HG03457 (cell line): ENCODE data around the gene MRPL23.
"Not testable (repeated sequence)": the region's sequence is repeated elsewhere in the genome, so short reads cannot be mapped to it uniquely, and the experiment has no call there.

ENCODE experiments used
- ATAC-seq: cut with Tn5 transposase; IDR thresholded peaks from one replicate; pipeline ENCODE4 v1.9.1; 2021; ENCODE audit warnings: moderate number of reproducible peaks; ENCODE audit not compliant: unreplicated experiment

Gene MRPL23

DNA sequence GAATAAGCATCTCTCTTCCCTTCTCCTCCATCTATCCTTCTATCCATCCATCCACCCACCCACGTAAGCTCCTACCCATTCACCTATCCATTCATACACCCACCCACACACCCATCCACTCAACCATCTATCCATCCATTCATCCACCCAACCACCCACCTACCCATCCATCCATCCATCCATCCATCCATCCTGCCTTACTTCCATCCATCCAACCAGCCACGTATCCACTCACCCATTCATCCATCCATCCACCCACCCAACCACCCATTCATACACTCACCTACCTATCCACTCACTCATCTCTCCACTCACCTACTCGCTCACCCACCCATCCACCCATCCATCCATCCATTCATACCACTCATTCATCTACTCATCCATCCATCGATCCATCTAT is 14.5 kb upstream of the MRPL23 start:
- ATAC-seq = no peak

DNA sequence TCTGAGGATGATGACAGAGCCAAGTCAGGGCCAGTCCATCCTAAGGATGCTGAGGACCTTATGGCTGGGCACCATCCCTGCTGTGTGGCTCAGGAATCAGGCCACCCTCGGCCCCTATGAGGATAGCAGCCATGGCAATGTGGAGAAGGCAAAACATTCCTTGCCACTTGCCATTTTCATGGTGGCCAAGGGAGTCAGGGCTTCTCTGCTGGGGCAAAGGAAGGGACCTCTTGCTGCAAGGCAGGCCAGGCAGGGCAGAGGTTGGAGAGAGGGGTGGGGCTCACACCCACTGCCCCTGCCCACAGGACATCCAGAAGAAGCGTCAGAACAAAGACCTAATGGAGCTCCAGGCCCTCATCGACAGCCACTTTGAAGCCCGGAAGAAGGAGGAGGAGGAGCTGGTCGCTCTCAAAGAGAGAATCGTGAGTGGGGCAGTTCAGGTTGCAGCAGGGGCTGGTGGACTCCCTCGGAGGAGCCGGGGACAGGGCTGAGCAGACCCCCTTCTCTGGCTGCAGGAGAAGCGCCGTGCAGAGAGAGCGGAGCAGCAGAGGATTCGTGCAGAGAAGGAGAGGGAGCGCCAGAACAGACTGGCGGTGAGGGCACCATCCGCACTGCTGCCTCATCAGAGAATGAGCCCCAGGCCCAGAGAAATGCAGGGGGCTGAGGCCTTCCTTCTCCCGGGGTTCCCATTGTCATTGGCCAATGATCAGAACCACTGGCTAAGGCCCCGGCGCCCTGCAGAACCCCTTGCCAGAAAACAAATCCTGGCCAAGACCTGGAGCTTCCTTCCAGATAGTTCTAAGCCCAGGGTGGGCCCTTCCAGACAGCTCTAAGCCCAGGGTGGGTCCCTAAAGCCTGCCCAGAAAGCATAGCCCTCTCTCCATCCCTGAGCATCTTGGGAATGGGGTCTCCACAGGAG is 13.5 kb upstream of the MRPL23 start:
- ATAC-seq = no peak

DNA sequence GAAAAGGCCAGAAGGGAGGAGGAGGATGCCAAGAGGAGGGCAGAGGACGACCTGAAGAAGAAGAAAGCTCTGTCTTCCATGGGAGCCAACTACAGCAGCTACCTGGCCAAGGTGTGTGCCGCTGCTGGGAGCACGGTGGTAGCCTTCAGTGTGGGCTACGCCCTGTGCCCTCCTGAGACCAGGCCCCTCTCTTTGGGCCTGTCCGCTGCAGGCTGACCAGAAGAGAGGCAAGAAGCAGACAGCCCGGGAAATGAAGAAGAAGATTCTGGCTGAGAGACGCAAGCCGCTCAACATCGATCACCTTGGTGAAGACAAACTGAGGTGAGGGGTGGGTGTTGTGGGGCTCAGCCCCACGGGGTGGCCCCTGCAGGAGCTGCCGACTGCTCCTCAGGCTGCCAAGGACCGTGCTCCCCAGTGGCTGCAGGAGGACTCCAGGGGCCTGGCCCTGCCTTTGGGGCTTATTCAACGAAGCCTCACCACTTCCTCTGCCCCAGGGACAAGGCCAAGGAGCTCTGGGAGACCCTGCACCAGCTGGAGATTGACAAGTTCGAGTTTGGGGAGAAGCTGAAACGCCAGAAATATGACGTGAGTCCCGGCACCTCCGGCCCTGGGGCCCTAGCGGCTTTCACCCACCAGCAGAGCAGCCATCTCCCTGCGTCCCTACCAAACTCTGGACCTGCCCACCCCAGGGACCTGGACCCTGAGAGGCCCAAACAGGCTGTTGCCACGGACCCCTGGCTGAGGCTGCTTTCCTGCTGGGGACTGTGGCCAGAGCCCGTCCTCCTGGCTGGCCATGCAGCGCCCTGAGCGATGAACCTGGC is 12.6 kb upstream of the MRPL23 start:
- ATAC-seq = no peak

DNA sequence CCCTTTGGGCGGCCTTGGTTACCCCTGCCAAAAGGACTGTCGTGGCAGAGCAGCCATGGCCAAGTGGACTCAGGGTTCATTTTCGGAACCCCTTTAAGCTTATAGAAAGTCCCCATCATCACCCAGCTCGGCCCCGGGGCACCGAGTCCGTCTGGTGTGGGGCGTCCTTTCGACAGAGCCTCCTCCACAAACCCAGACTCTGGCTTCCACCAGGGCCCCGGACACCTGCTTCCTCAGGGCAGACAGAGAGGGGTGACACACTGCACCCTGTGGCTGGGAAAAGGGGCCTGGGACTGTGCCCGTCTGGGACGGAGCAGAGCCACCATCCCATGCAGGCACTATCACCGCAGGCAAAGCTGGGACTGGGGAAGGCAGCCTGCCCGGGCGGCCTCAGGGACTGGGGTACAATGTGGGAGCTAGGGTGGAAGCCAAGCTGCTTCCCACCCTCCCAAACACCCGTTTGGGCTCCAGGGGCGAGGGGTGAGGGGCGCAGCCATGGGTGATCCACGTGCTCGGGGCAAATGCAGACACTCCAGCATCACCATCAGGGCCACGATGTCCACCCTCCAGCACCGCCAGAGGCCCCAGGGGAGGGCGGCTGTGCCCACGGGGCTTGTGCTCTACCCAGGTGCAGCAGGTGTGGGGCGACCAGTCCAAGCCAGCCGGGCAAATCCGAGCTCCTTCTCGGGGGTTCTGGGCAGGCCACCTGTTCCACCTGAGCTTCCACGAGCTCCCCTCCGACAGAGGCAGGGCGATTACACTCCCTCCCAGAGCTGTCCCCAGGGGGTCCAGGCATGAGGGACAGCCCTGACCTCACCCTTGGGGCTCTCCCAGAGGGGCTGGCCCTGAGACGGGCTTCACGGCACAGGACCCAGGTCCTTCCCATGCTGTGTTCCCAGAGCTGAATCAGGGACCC is 11.7 kb upstream of the MRPL23 start:
- no peak for ATAC-seq

DNA sequence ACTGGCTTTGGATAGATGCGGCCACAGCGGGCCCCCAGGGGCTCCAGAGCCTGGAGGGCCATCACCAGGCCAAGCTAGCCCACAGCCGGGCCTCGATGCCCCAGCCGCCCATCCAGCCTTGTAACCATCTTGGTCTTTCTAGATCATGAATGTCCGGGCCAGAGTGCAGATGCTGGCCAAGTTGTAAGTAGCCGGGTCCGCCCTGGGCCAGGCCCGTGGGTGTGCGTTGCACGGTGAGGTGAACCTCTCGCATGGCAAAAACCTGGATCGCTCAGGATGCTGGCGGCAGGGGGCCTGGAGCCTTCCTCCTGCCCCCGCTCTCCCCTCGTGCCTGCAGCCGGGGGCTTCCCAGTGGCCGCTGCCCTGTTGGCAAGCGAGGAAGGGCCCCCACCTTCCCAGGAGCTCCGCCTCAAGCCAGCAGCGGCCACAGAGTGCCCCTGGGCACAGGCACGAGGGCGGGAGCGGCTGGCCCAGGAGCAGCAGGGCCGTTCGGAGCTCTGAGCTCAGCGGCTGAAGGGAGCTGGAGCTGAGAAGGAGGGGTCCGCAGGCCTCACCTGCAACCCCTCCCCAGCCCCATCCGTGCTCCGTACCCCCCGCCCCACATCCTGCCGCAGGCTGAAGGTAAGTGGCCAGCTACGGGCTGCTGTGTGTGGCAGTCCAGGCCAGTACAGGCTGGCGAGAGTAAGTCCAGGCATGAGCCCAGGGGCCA is 10.9 kb upstream of the MRPL23 start:
- no peak for ATAC-seq

DNA sequence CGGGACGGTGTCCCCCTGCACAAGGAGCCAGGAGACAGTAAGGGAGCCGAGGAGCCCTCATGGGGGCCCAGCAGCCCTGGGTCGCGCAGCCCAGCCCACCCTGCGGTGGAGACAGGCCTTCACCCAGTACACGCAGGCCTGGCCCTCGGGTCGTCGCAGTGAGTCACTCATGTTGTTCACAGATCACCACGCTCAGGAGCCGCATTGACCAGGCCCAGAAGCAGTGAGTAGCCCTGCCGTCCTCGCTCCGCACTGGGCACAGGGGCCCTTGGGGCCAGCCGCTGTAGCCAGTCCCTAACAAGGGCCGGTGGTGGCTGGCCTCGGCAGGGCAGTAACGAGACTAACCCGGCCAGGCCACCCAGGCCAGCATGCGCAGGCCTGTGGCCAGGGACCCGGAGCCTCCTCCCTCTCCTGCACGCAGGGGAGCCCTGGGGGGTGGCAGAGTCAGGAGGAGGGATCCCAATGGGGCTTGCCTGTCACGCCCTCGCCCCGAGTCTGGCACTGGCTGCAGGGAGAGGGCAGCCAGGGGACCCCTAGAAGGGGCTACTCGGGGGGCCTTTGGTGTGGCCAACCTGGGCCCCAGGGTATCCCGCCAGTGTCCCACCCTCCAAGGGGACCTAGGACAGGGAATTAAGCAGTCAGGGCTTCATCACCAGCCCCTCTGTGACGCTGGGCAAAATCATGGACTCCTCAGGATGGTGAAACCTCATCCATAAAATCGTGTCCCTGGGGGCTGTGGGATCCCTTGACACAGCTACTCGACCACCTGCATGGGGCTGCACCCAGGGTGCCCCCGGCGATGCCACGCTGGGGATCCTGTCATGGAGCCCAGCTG is 10.1 kb upstream of the MRPL23 start:
- ATAC-seq = no peak

DNA sequence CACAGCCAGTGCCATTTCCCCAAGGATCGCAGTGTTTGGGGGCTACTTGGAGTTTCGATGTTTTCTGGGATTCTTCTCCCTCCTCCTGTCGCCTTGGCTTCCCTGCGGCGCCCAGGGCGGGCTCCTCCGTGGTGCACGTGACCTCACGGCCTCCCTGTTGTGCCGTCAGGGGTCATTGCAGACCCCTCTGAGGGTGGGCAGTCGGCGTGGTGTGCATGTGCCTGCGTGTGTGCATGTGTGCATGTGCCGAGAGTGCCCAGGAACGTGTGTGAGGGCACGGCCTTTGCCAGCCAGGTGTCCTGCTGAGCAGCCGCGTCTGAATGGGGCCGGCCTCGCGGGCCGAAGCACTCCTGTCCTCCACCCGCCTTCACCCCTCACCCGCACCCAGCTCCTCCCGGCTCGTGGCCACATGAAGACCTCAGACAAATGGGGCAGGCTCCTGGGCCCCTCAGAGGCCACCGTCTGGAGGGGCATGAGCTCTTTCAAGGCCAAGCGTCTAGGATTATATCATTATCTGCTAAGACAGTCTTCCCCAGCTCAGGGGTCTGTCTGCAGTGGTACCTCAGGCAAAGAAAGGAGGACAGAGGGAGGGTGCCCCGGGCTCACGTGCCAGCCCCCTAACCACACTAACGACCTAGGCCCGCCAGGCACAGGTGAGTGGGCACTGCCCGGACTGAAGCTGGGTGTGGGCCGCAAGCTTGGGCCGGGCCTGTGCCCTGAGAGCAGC is 9.4 kb upstream of the MRPL23 start:
- no peak for ATAC-seq

DNA sequence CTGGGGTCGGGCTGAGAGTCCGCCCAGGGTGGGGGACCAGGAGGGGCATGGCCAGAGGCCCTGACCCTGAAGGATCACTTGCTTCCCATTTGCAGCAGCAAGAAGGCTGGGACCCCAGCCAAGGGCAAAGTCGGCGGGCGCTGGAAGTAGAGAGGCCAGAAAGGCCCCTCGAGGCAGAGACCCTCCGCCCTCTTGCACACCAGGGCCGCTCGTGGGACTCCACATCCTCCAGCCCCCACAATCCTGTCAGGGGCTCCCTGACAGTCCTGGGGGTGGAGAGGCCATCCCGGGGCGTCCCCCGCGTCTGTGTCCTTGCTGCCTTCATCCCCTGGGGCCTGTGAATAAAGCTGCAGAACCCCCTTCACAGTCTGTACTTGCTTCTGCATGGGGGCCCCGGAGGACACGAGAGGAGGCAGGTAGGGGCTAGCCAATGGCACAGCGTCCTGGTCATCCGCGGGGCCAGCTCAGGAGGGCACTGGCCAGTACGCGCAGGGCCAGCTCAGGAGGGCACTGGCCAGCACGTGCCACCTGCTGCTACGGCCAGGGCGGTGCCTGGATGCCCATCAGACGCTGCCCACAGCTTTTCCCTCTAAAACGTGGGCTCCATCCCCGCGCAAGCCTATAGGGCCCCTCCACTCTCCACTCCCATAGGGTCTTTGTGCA is 8.7 kb upstream of the MRPL23 start:
- no peak for ATAC-seq

DNA sequence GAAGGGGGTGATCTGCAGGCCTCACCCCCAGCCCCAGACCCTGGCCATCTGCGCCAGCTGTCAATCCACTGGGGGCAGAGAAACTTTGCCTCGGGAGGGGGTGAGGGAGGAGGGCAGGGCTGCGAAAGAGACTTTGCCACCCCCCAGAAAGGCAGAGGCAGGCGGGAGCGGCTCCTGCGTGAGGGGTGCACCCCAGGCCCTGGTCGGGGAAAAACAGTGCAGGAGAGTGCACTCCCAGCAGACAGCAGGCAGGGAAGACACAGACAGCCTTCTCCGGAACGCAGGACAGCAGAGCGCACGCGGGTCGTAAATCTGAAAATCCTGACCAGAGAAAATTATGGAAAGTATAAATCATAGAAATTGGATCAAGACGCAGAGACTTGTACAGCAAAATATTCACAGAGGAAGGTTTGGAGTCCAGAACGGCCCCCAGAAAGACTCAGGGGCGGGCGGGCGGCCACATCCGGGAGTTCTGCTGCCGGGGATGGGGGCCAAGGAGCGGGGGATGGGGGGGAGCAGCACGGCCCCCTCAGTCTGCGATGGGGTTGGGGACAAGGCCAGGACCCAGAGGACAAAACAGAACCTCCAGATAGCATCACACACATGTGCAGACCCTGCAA is 8.0 kb upstream of the MRPL23 start:
- ATAC-seq = no peak

DNA sequence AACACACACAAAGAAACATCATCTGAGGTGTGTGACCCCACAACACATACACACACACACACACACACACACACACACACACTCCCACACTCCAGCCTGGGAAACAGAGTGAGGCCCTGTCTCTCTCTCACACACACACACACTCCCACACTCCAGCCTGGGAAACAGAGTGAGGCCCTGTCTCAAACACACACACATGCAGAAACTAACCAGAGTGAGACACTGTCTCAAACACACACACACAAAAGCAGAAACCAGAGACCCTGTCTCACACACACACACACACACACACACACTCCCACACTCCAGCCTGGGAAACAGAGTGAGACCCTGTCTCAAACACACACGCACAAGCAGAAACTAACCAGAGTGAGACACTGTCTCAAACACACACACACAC is 7.3 kb upstream of the MRPL23 start:
- ATAC-seq = not testable (repeated sequence)

DNA sequence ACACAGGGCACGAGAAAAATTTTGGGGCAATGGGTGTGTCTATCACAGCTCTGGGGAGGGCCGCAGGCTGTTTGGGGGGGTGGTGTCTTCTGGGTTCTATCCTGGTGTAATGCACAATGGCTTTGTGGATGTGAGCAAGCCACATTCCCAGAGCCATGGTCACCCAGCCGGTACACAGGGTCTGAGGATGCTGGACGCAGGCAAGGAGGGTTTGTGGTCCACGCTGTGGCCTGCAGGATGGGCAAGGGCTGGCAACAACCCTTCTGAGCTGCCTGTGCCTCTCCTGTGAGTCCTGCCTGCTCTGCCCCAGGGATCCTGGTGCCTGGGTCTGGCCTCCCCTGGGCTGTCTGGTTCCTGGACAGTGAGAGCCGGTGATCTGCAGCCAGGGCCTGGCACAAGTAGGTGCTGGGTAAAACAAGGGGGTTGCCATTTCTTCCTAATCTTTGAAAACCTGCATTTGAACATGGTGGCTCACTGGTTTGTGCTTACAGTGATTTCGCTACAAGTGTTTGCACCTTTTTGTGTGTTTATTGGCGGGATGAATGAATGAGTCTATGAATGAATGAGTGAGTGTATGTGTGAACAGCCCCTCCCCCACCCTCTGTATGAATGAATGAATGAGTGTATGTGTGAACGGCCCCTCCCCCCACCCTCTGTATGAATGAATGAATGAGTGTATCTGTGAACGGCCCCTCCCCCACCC is 4.4 kb upstream of the MRPL23 start:
- ATAC-seq = no peak

DNA sequence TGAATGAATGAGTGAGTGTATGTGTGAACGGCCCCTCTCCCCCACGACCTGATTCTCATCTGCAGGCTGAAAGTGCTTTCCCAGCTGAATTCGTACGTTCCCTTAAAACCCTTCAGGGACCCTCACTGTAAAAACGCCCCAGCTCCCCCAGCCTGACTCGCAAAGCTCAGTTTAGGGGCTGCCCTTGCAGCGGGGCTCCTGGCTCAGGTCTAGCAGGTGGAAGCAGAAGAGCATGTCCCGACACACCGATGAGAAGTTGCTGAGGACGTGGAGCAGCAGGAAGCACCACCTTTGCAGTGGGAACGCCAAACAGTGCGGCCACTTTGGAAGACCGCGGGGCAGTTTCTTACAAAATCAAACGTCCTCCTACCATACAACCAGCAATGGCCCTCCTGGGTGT is 3.6 kb upstream of the MRPL23 start:
- ATAC-seq = no peak

DNA sequence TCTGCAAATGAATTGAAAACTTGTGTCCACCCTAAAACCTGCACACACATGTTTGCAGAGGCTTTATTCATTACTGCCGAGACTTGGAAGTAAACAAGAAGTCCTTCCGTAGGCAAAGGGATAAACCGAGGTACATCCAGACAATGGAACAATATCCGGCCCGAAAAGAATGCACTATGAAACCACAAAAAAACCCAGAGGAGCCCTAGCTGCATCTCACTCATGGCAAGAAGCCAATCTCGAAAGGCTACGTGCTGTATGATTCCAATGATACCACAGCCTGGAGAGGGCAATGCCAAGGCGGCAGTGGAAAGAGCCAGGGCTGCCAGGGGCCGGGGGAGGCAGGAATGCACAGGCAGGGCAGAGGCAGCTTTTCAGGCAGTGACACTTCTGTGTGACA is 3.2 kb upstream of the MRPL23 start:
- no peak for ATAC-seq

DNA sequence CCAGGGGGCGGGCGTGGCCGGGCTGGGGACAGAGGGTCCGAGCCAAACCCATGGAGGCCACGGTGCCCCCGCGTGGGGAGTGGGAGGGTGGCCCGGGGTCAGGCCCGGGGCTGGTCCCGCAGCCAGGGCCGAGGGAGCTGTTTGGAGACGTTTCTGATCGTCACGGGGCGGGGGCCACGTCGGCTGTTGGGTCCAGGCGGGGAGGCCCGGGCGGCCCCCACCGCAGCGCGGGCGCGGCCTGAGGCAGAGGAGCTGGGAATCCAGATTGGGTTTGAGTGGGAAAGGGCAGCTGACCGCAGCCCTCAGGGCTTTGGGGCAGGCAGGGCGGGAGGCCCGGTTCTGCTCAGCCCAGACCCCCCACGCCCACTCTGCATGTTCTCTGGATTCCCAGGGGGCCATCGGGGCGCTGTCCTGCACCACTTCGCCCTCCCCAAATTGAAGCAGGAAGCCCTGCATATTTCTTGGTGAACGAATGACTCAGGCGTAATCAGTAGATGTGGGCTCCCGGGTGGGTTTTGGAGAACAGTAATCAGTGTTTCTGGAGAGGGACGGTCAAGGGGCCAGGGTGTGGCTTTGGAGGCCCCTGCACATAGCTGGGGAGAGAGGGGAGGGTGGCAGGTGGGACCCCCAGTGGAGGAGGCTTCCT is 583 bp downstream of the MRPL23 start:
- no peak for ATAC-seq

DNA sequence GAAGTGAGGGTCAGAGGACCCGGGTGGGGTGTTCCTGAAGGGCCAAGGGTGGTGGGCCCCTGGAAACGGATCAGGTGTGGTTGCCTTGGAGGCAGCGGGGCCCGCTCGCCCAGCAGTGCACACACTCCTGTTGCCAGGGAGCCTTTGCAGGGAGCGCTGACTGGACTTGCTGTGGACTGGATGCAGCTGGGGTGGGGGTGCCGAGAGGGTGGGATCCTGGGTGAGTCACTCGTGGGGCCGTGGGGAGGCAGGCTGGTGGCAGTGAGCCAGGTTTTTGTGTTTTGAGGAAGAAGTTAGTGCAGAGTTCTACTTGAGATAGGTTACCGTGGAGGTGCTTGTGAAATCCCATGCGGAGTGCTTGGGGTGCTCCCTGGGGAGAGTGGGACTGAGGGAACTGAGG is 1.3 kb downstream of the MRPL23 start:
- ATAC-seq = no peak

DNA sequence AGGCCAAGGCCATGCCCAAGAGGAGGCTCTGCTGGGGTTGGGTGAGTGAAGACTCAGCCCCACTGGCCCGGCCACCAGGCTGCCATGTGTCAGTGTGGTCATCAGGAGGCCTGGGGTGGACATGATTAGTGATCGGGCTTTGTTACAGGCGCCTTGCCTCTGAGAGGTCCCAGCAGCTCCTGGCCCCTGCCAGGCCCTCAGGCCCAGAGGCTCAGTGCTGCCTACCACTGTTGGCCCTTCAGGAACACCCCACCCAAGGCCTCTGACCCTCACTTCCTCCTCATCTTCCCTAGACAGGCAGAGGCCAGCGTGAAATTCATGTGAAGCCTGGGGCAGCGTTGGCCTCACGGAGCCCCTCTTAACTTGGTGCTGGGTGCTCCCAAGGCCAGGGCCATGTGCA is 2.2 kb downstream of the MRPL23 start:
- ATAC-seq = no peak

DNA sequence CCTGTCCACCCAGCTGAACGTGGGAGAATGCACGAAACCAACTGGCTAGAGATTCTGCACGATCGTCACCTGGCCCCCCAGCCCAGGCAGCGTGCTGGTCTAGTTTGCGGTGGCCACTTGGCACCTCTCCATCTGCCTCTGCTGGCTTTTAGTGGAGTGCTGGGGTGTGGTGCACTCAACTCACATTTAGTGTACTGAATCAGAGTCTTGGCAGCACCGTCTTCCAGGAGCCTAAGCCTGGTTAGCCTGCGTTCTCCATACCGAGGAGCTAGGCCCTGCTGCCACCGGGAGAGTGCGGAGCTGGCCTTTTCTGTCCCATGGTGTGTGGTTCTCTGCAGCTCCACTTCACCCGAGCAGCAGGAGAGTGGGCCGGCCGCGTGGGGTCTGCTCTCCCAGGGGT is 2.8 kb downstream of the MRPL23 start:
- no peak for ATAC-seq
